ENCODE measurements around the gene MOB1A. TPM values are rescaled to one million over a fixed set of nuclear protein-coding genes. Genes with fewer than 3 reads are reported as not detected.

MOB1A gene
- total and polyA plus RNA-seq, 10 of the 15 experiments (the other 5 are each of a cell fraction or from before 2014, with no cell fraction given): 41.2 to 232 (median 172) TPM

- TF ChIP-seq, protein P1, sequence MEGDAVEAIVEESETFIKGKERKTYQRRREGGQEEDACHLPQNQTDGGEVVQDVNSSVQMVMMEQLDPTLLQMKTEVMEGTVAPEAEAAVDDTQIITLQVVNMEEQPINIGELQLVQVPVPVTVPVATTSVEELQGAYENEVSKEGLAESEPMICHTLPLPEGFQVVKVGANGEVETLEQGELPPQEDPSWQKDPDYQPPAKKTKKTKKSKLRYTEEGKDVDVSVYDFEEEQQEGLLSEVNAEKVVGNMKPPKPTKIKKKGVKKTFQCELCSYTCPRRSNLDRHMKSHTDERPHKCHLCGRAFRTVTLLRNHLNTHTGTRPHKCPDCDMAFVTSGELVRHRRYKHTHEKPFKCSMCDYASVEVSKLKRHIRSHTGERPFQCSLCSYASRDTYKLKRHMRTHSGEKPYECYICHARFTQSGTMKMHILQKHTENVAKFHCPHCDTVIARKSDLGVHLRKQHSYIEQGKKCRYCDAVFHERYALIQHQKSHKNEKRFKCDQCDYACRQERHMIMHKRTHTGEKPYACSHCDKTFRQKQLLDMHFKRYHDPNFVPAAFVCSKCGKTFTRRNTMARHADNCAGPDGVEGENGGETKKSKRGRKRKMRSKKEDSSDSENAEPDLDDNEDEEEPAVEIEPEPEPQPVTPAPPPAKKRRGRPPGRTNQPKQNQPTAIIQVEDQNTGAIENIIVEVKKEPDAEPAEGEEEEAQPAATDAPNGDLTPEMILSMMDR (IDR thresholded peaks at IDR 0.05 in 2 of 3, conservative IDR thresholded peaks at IDR 0.05 in 1 of 3; ENCODE audit: control insufficient read depth in 2 of 3, extremely low read depth in 1 of 3, insufficient read depth in 1 of 3, low read depth in 3 of 3, low read length in 3 of 3): peak; percentile 81 to 90 (median 87)
- TF ChIP-seq MEF2A (IDR thresholded peaks at IDR 0.05; ENCODE audit: insufficient read depth, low read depth, low read length): 0 out of 2 replicates have a peak, but pooled peaks have one; percentile 7
- TF ChIP-seq FOXM1 (IDR thresholded peaks at IDR 0.05; ENCODE audit: low read depth, low read length): peak; percentile 15; the same call in 1 of the 2 replicates
- TF ChIP-seq SMAD5 (IDR thresholded peaks at IDR 0.05; ENCODE audit: low read depth): peak; percentile 97
- TF ChIP-seq, protein P2, sequence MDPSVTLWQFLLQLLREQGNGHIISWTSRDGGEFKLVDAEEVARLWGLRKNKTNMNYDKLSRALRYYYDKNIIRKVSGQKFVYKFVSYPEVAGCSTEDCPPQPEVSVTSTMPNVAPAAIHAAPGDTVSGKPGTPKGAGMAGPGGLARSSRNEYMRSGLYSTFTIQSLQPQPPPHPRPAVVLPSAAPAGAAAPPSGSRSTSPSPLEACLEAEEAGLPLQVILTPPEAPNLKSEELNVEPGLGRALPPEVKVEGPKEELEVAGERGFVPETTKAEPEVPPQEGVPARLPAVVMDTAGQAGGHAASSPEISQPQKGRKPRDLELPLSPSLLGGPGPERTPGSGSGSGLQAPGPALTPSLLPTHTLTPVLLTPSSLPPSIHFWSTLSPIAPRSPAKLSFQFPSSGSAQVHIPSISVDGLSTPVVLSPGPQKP (IDR thresholded peaks at IDR 0.05; ENCODE audit: low read depth, low read length): 0 out of 2 replicates have a peak, but pooled peaks have one; percentile 23
- peak; percentile 74; the same call in 1 of the 2 replicates for TF ChIP-seq ZNF217 (IDR thresholded peaks at IDR 0.05)
- peak; percentile 68; the same call in 1 of the 2 replicates for TF ChIP-seq TCF12 (IDR thresholded peaks at IDR 0.05; ENCODE audit: low read depth, low read length)
- peak; percentile 44 for TF ChIP-seq CREB1 (IDR thresholded peaks at IDR 0.05; ENCODE audit: low read depth)
- TF ChIP-seq, protein P3, sequence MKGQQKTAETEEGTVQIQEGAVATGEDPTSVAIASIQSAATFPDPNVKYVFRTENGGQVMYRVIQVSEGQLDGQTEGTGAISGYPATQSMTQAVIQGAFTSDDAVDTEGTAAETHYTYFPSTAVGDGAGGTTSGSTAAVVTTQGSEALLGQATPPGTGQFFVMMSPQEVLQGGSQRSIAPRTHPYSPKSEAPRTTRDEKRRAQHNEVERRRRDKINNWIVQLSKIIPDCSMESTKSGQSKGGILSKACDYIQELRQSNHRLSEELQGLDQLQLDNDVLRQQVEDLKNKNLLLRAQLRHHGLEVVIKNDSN (IDR thresholded peaks at IDR 0.05; ENCODE audit: borderline replicate concordance, extremely low read length, insufficient read depth, low read depth, low read length): peak; percentile 45
Observed at GRCh38 chr2:74198461-74199274, 20.0 kb upstream of the MOB1A start, which contains the start of gene MTHFD2 (continued).

All from GM12878 (cell line).